ENCODE data around the gene SGCD.

The SGCD gene

DNA sequence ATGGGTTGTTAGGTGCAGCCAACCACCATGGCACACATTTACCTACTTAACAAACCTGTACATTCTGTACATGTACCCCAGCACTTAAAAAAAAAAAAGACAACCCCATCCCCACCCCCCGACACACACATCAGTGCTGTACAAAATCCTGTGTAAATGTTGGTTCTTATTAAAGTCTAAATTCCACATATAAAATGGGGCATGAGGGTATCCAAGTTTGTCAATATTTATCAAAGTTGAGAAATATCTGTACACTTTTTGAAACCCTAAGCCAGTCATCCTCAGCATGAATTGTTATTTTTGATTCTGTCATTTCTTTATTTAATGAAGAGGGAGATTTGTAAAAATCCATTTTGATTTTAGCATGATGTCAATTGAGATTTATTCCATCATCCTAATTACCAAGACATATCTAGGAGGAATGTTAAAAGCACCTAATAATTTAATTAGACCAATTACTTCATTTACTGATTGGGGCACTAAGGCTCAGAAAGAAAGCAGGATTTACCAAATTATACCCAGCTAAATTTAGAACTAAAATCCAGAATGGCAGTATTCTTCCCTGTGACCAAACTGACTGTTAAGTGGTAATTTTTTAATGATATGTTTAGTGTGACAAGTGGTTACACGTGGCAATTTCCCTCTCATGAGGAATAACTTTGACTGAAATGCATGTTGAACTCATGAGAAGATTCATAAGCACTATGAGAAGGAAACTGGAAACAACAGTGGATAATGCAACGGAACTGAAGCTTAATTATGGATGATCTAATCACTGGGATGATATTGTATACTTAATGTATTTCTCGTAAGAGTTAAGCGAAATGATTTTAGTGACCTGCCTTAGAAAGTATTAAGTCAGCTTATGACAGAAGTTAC is 195.9 kb downstream of the SGCD start:
- in situ Hi-C loops (cut with HindIII; ENCODE audit: low pct_unique_long_range_greater_than_20kb, low sequenced_read_pairs): no loop called here
- no peak for DNase-seq (ENCODE audit: low read depth in 1 of 2, low spot score in 1 of 2)
- no peak for TF ChIP-seq JUND (IDR thresholded peaks at IDR 0.05; ENCODE audit: low read depth)

DNA sequence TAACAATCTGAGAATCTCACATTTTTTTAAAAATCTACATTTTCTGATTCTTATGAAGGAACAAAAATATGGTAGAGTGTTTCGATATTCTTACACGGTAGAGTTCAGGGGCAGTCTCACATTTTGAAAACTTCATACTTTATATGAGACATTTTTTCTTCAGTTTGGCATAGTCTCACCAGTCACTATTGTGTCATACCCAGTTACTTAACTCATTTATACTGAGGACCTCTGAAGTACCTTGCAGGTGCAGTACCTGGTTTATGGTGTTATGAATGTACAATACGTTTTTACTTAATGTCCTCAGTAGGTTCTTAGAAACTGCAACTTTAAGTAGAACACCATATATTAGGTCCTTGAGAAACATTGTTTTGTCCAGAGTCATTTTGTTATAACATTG is 196.6 kb downstream of the SGCD start:
- no peak for DNase-seq (ENCODE audit: low read depth in 1 of 2, low spot score in 1 of 2)
- TF ChIP-seq JUND (IDR thresholded peaks at IDR 0.05; ENCODE audit: low read depth): no peak
- in situ Hi-C loops (cut with HindIII; ENCODE audit: low pct_unique_long_range_greater_than_20kb, low sequenced_read_pairs): no loop called here

DNA sequence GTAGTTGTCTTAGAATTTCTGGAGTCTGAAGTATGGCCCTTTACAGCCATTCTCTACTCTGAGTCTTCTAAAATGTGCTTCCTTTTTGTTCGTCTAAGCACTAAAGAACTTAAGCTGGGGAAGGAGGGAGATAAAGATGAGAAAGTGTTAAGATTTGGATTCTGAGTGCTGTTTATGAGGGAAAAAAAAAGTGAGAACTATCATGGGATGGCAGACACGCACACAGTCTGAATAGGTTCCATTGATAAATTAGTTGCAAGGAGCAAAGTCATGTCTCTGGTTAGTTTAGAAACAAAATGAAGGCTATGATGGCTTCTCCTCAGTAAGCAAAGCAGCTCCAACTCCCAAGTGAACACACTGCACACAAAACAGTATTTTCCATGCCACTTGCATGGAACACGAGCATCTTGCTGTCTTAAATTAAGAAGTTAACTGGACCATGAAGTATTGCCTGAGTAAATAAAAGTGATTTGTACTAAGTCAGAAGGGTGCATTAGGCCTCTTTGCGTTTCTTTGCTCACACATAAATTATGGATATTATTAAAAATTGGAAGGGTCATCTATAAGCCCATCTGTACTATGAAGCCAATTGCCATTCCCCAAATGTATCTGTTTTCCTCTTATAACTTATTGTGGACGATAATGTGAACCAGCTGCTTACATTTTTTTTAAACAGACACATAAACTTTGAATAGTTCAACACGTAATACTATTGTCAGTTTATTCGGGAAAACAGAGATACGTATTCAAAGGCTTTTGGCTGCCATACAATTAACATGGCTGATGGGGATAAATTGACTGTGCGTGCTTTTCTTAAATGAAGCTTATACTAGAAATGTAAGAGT is 199.3 kb downstream of the SGCD start:
- no peak for DNase-seq (ENCODE audit: low read depth in 1 of 2, low spot score in 1 of 2)
- no peak for TF ChIP-seq JUND (IDR thresholded peaks at IDR 0.05; ENCODE audit: low read depth)
- in situ Hi-C loops (cut with HindIII; ENCODE audit: low pct_unique_long_range_greater_than_20kb, low sequenced_read_pairs): no loop called here

DNA sequence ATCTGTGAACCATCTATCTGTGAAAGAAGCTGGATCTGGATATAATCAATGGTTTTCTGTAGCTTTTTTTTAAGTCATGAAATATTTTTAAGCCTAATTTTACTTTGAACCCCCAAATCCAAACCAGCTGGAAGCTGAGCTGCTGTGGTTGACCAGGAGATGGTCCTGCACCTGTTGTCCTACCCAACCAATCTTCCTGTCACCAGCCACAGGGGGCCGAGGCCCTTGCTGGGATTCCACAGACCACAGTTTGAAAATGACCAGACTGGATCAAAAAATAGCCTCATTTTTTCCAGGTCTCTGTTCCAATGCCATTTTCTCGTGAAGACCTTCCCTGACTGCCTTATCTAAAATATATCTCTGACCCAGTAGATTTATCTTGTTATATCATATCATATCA is 200.6 kb downstream of the SGCD start:
- no peak for DNase-seq (ENCODE audit: low read depth in 1 of 2, low spot score in 1 of 2)
- TF ChIP-seq JUND (IDR thresholded peaks at IDR 0.05; ENCODE audit: low read depth): no peak
- in situ Hi-C loops (cut with HindIII; ENCODE audit: low pct_unique_long_range_greater_than_20kb, low sequenced_read_pairs): no loop called here

DNA sequence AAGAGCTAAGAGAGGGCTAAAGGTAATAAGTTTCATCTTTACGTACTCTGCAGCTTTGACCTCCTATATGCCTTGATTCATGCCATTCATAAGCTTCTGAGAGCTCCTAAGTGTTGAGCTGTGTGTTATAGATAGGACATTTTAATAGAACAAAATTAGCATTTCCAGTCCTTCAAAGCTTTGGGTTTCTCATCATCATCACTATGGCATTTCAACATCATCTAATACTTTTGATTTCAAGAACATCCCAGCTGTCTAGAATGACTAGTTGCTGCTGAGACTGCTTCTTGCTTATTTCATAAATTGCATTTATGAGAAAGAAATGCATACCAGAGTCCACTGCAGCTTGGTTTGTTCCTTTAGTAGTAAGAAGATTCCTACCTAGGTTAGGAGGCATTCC is 201.7 kb downstream of the SGCD start:
- no peak for TF ChIP-seq JUND (IDR thresholded peaks at IDR 0.05; ENCODE audit: low read depth)
- DNase-seq (ENCODE audit: low read depth in 1 of 2, low spot score in 1 of 2): no peak
- in situ Hi-C loops (cut with HindIII; ENCODE audit: low pct_unique_long_range_greater_than_20kb, low sequenced_read_pairs): no loop called here

DNA sequence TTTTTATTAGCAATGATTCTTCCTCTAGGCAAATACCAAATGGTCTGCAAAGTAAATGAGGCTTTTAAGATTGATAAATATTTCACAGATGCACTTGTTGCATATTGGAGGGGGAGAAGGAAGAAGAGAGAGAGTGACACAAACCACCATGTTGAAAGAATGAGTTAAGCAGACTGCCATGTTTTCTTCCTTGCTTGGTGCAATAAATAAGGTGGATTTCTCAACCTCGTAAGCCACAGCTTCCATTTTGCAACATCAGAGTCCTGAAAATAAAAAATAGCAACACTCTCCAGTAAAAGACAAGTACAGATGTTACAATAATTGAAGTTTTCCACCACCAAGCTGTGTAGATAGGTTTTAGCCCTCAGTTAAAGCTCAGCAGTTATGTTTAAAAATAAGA is 202.9 kb downstream of the SGCD start:
- no peak for DNase-seq (ENCODE audit: low read depth in 1 of 2, low spot score in 1 of 2)
- no peak for TF ChIP-seq JUND (IDR thresholded peaks at IDR 0.05; ENCODE audit: low read depth)
- in situ Hi-C loops (cut with HindIII; ENCODE audit: low pct_unique_long_range_greater_than_20kb, low sequenced_read_pairs): no loop called here

DNA sequence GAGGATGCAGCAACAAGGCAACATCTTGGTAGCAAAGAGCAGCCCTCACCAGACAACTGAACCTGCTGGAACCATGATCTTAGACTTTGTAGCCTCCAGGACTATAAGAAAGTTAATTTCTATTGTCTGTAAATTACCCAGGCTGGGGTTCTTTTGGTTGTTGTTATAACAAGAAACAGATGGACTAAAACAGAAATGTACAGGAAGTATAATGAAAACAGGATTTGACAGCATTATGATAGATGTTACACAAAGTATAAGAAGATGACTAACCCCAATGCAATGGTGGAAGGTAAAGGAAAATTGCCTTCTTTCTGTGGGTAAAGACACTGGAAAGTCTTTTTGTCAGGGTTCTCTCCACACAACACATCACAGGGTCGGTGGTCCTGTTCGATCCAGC is 204.2 kb downstream of the SGCD start:
- no peak for DNase-seq (ENCODE audit: low read depth in 1 of 2, low spot score in 1 of 2)
- in situ Hi-C loops (cut with HindIII; ENCODE audit: low pct_unique_long_range_greater_than_20kb, low sequenced_read_pairs): no loop called here

DNA sequence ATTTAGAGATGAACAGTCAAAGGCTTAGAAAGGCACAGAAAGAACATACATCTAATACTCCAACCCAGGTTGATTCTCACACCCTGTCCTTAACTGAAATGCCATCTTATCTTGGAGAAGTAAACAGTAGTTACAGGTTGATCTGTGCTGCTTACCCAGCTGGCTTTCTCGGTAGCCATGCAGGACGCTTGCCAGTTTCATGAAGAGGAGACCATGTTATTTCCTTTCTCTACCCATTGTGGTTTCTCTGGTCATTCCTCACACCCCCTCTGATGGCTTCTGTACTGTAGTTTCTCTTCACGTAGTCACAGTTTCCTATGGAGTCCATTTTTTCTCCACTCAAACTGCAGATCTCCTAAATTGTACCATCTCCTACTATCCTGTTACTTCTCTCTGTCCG is 206.0 kb downstream of the SGCD start:
- DNase-seq (ENCODE audit: low read depth in 1 of 2, low spot score in 1 of 2): no peak
- in situ Hi-C loops (cut with HindIII; ENCODE audit: low pct_unique_long_range_greater_than_20kb, low sequenced_read_pairs): no loop called here
- no peak for TF ChIP-seq JUND (IDR thresholded peaks at IDR 0.05; ENCODE audit: low read depth)

More for the DNA sequence above, 204.2 kb downstream of the SGCD start:
- TF ChIP-seq JUND (IDR thresholded peaks at IDR 0.05; ENCODE audit: low read depth): no peak

DNA sequence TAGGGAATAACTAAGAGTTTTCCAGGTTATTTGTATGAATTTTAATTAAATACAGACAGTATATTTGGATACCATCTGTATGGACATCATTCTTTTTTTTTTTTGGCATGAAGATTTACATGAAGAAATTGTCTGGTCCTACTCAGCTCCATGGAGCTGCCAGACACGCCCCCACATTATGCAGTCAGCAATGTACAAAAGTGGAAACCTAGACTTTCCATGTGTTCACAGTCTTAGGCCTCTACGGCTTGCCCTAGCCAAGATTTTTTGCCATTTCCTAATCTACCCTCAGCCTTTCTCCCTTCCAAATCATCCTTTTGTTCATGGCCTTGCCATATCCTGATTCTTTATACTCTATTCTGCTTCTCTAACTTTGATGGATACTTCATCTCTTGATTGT is 207.1 kb downstream of the SGCD start:
- no peak for DNase-seq (ENCODE audit: low read depth in 1 of 2, low spot score in 1 of 2)
- no peak for TF ChIP-seq JUND (IDR thresholded peaks at IDR 0.05; ENCODE audit: low read depth)
- in situ Hi-C loops (cut with HindIII; ENCODE audit: low pct_unique_long_range_greater_than_20kb, low sequenced_read_pairs): no loop called here

DNA sequence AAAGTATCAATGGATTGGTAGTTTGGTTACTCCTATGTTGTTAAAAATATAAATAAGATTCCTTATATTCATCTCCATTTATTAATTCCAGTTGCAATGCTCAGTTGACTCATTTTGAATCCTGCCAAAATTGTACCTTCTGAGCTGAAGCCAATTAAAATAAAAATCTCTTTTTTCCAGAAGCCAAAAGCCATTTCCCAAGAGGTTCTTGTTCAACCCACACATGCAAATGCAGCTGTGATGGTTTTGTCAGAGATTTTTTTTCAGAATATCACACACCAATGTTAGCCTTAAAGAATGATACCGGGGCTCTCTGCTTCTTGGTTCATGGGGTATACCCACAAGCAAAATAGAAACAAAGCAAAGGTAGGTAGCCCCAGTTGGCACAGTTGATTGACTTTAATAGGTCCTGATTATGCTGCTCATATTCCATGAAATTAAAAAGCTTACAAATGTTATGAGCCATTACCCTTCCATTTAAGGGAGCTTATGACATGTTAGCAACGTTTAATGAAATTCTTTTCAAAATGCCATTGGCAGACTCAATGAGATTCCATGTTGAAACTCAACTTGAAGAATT is 208.0 kb downstream of the SGCD start:
- in situ Hi-C loops (cut with HindIII; ENCODE audit: low pct_unique_long_range_greater_than_20kb, low sequenced_read_pairs): no loop called here
- TF ChIP-seq JUND (IDR thresholded peaks at IDR 0.05; ENCODE audit: low read depth): no peak
- no peak for DNase-seq (ENCODE audit: low read depth in 1 of 2, low spot score in 1 of 2)

DNA sequence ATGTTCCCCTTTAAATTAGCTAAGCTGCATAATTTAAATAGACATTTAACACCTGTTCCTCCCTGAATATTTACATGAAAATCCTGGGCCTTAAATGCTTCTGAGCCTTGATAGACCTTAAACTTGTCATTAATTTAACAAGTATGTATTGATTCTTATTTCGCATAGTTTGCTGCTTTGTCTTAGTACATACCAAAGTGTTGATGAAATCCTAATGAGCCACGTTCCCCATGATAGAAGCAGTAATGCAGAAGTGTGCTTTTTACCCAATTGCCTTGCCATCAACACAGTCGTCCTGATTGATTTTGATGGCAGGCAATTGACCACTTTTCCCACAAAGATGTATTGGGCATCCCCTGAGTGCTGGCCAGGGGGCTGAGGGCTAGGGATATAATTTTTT is 213.5 kb downstream of the SGCD start:
- DNase-seq (ENCODE audit: low read depth in 1 of 2, low spot score in 1 of 2): no peak
- no peak for TF ChIP-seq JUND (IDR thresholded peaks at IDR 0.05; ENCODE audit: low read depth)
- in situ Hi-C loops (cut with HindIII; ENCODE audit: low pct_unique_long_range_greater_than_20kb, low sequenced_read_pairs): no loop called here

DNA sequence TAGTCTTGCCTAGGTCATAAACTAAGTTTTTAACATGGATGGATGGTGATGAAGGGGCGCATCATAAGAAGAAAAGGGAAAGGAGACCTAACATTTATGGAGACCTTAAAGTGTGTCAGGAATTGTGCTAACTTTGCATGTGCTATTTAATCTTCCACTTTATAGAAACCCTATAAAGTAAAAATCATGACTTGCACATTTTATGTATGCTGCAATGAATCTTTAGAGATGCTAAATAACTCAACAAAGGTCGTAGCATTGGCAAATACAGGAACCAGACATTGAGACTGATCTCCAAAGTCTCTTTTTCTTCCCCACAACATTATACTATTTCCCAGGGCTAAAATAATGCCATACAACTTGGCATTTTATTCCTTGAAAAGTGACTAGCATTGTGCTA is 214.6 kb downstream of the SGCD start:
- in situ Hi-C loops (cut with HindIII; ENCODE audit: low pct_unique_long_range_greater_than_20kb, low sequenced_read_pairs): no loop called here
- DNase-seq (ENCODE audit: low read depth in 1 of 2, low spot score in 1 of 2): no peak

More for the DNA sequence above, 214.6 kb downstream of the SGCD start:
- no peak for TF ChIP-seq JUND (IDR thresholded peaks at IDR 0.05; ENCODE audit: low read depth)

Measured in T47D (cell line).